ENCODE results near the gene ZNF124. TPM values are rescaled to one million over a fixed set of nuclear protein-coding genes. Genes with fewer than 3 reads are reported as not detected.
"Not testable (repeated sequence)": the region's sequence is repeated elsewhere in the genome, so short reads cannot be mapped to it uniquely, and the experiment has no call there.

ZNF124 gene
- 4.2 TPM for polyA plus RNA-seq (2012; ENCODE audit: insufficient read length, low read depth)

DNA sequence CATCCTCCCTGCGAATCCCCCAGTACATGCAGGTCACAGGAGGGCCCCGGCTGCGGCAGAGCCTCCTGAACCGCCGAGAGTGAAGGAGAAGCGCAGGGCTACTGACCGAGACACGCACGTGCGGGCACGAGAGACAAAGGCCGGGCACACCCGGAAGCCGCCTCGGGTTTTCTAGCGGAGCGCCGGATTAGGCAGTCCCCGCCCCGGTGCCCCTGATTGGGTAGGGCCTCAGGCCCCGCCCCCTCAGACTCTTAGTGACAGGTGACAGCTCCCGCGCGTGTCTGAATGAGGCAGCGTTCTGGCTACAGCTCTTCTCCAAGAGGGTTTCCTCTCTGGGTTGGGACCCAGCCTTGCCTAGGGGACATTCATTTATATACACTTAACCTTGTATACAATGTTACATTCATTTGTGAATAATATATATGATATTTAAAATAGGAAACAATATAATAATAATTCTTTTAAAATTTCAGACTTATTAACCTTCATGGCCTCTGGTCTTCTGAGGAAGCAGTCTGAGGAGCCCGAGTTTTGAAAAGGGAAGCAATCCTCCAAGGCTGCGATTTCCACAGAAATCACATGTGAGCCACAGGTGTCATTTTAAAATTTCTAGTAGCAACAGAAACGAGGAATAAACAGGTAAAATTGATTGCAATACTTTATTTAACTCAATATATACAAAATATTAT is at the start of gene ZNF124:
TSS of gene ZNF124 (minus strand) at position 146 of the 689 bp plus-strand sequence. CDS start at position 3, 143 bp downstream.
- TF ChIP-seq TAF1 (IDR thresholded peaks at IDR 0.05; ENCODE audit: borderline replicate concordance, insufficient read depth, low read length); POLR2AphosphoS5 (IDR thresholded peaks at IDR 0.05; ENCODE audit: low read depth, low read length); FOXP2 (optimal IDR thresholded peaks at IDR 0.05; ENCODE audit: borderline replicate concordance, extremely low read depth, extremely low read length, insufficient read depth): not testable (repeated sequence)

DNA sequence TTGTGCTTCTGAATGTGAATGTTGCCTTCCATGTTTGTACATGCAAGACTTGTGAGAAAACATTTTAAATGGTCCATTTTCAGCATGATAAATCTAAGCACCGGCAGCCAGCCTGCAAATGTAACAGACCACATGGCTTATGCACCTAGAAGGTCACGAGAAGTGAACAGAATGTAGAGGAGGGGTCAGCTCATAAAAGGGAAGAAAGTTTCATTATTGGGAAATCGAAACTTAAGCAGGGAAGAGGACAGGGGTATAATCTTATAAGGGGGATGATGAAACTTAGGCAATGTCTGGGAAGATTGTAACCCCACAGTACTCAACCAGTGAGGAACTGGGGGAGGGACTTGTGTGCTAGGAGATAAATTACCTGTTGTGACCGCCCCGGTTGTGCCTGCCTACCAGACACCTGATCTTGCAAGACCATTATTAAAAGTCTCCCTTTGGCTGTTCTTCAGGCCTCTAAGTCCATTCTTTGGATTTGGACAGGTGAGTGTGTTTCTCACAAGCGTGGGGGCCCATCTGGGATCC is 46.4 kb upstream of the ZNF124 start:
- TF ChIP-seq FOXP2 (optimal IDR thresholded peaks at IDR 0.05; ENCODE audit: borderline replicate concordance, extremely low read depth, extremely low read length, insufficient read depth) (no peak), TAF1 (IDR thresholded peaks at IDR 0.05; ENCODE audit: borderline replicate concordance, insufficient read depth, low read length) (no peak), POLR2AphosphoS5 (IDR thresholded peaks at IDR 0.05; ENCODE audit: low read depth, low read length) (no peak), SIN3A (IDR thresholded peaks at IDR 0.05; ENCODE audit: borderline replicate concordance, insufficient read depth, low read length) (no peak)
- TF ChIP-seq, protein P1, sequence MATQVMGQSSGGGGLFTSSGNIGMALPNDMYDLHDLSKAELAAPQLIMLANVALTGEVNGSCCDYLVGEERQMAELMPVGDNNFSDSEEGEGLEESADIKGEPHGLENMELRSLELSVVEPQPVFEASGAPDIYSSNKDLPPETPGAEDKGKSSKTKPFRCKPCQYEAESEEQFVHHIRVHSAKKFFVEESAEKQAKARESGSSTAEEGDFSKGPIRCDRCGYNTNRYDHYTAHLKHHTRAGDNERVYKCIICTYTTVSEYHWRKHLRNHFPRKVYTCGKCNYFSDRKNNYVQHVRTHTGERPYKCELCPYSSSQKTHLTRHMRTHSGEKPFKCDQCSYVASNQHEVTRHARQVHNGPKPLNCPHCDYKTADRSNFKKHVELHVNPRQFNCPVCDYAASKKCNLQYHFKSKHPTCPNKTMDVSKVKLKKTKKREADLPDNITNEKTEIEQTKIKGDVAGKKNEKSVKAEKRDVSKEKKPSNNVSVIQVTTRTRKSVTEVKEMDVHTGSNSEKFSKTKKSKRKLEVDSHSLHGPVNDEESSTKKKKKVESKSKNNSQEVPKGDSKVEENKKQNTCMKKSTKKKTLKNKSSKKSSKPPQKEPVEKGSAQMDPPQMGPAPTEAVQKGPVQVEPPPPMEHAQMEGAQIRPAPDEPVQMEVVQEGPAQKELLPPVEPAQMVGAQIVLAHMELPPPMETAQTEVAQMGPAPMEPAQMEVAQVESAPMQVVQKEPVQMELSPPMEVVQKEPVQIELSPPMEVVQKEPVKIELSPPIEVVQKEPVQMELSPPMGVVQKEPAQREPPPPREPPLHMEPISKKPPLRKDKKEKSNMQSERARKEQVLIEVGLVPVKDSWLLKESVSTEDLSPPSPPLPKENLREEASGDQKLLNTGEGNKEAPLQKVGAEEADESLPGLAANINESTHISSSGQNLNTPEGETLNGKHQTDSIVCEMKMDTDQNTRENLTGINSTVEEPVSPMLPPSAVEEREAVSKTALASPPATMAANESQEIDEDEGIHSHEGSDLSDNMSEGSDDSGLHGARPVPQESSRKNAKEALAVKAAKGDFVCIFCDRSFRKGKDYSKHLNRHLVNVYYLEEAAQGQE (IDR thresholded peaks at IDR 0.05; ENCODE audit: insufficient read depth in 1 of 2, low read depth in 2 of 2, low read length in 2 of 2), result no peak

DNA sequence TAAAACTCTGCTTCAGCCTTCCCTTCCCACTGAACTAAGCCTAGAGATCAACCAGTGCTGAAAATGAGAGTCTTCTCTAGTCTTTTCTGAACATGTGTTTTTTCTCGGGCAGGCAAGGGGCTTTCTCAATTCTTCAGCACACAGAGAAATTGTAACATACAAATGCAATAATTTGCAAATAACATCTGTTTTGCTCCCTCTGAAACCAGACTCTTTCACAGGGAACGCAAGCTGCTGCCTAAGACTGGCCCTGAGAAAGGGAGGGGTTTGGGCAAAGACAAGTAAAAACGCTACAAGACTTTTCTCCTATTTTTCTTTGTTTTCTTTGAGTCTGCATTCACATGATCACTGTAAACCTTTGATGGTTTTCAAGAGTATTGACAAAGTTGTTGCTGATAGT is 44.4 kb upstream of the ZNF124 start:
- no peak for TF ChIP-seq POLR2AphosphoS5 (IDR thresholded peaks at IDR 0.05; ENCODE audit: low read depth, low read length)
- no peak for TF ChIP-seq SIN3A (IDR thresholded peaks at IDR 0.05; ENCODE audit: borderline replicate concordance, insufficient read depth, low read length)
- TF ChIP-seq, protein P1 (IDR thresholded peaks at IDR 0.05; ENCODE audit: insufficient read depth in 1 of 2, low read depth in 2 of 2, low read length in 2 of 2), result no peak
- no peak for TF ChIP-seq FOXP2 (optimal IDR thresholded peaks at IDR 0.05; ENCODE audit: borderline replicate concordance, extremely low read depth, extremely low read length, insufficient read depth)
- no peak for TF ChIP-seq TAF1 (IDR thresholded peaks at IDR 0.05; ENCODE audit: borderline replicate concordance, insufficient read depth, low read length)

DNA sequence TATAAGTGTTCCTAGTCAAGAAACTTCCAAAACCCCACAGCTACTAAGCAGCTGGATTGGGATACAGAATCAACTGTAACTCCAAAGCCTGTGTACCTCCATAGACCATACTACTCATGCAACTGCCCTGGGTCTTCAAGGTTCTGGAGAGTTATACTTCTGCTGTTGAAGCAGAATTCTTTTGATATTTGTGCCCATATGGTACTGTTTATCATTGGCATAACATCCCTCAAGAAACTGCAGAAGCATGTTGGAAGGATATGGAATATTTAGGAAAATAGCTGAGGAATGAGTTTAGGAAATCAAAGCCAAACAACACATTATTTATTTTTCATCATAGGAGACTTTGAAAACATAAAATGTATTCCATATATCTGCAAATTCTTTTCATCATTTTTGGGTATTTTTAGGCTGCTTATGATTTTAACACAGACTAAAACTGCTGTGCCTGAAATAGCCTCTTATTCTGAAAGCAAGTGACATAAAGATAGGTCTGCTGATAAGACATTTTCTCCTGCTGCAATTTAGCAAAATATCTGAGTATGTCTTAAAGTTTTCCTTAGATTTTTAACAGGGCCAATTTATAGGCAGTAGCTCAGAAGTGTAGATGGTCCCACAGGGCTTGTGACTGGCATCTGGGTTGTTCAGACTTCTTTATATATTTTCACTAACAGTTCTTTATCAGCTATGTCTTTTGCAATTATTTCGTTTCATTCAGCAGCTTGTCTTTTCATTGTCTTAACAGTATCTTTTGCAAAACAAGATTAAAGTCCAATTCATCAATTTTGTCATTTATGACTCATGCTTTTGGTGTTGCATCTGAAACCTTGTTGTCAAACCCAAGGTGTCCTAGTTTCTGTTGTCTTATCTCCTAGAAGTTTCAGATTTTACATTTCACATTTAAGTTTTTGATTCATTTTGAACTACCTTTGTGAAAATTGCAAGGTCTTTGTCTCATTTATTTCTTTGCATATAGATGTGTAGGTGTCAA is 41.1 kb upstream of the ZNF124 start:
- TF ChIP-seq FOXP2 (optimal IDR thresholded peaks at IDR 0.05; ENCODE audit: borderline replicate concordance, extremely low read depth, extremely low read length, insufficient read depth) (no peak), SIN3A (IDR thresholded peaks at IDR 0.05; ENCODE audit: borderline replicate concordance, insufficient read depth, low read length) (no peak), POLR2AphosphoS5 (IDR thresholded peaks at IDR 0.05; ENCODE audit: low read depth, low read length) (no peak), TAF1 (IDR thresholded peaks at IDR 0.05; ENCODE audit: borderline replicate concordance, insufficient read depth, low read length) (no peak)
- TF ChIP-seq, protein P1 (IDR thresholded peaks at IDR 0.05; ENCODE audit: insufficient read depth in 1 of 2, low read depth in 2 of 2, low read length in 2 of 2), result no peak

DNA sequence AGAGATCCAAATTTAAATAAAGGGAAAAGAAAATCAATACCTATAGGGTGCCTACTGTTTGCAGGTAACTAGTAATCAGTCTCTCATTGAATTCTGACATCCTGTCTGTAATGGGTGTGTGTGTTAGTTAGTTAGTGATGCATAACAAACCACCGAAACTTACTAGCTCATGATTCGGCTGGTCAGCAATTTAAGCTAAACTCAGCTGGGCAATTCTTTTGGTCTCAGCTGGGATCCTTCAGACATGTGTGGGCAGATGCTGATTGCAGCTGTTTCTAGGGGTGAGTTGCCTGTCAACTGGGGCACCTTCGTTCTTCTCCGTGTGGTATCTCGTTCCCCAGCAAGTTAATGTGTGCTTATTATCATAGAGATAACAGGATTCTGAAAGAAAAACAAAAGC is 40.2 kb upstream of the ZNF124 start:
- TF ChIP-seq SIN3A (IDR thresholded peaks at IDR 0.05; ENCODE audit: borderline replicate concordance, insufficient read depth, low read length) (no peak), TAF1 (IDR thresholded peaks at IDR 0.05; ENCODE audit: borderline replicate concordance, insufficient read depth, low read length) (no peak), POLR2AphosphoS5 (IDR thresholded peaks at IDR 0.05; ENCODE audit: low read depth, low read length) (no peak)

All from PFSK-1 (cell line).